ENCODE data around the gene SMYD3. TPM values are rescaled to one million over a fixed set of nuclear protein-coding genes. Genes with fewer than 3 reads are reported as not detected.

The SMYD3 gene
- total and polyA plus RNA-seq, 9 donors: 10.8 to 24.0 (median 13.7) TPM

DNA sequence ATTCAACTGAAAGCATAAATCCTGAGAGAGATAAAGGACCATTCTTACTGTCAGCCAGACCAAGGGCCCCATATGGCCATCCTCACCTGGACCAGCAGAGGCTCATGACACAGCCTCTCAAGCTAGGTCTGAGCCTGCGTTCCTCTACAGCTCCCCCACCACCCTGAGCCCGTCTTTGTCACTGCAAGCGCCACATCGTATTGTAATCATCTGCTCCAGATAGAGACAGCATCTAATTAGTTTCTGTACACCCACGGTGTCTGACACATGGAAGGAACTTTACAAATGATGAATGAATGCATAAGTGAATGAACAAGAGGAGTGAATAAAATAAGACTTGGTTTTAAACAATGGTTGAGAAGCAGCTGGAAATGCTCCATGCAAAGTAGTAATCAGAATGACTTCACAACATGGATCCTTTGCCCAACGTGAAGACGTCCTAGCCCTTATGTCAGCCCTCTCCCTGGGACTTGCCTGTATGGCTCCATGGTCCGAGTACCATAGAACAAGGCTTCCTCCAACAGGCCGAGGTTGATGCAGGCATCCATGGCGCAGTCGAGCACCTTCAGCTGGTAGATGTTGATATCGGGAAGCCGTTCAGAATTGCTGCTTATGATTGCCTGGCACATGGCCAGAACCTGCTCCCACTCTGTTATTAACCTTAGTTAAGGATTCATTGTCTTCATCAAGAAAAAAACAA, 648.9 kb downstream of the SMYD3 start:
- Histone ChIP-seq H3K4me3 (no peak overlapping the region), H3K27me3 (no peaks in the 10 kb centered on the region)
- WGBS, 3 donors: 84 to 92% (median 88%) methylated on average over 13 of the region's 13 CpGs

DNA sequence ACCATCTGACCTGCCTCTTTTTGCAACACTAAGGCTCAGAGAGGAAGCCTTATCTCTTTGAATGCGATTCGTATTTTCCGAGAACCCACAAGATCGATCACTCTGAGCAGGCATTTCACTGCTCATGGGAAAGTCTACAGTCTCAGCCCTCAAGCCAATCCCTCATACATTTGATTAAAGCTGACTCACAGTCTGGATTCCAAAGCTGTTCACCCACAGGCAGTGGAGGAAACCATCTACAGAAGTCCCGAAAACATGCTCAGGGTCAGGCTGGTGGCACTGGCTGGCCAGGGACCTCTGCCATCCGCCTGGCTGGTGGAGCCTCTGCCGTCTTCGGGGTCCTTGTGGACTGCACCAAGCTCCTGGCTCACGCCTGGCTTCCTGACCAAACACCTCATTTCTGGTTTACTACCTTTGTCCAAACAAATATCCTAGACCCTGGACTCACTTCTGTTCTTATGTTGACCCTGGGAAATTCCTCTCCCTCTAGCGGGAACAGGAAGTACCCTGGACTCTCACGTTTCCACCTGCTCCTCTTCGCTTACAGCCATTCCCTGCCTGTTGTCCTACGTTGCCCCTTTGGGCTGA, 650.0 kb downstream of the SMYD3 start:
- Histone ChIP-seq H3K4me1 (ENCODE audit: insufficient read depth) (peaks cover 2% of the 10 kb centered on the region), H3K9me3 (no peaks in the 10 kb centered on the region), H3K27me3 (no peaks in the 10 kb centered on the region), H3K36me3 (no peaks in the 10 kb centered on the region), H3K27ac (no peak overlapping the region), H3K4me3 (no peak overlapping the region)
- WGBS, 3 donors: 76 to 95% (median 91%) methylated on average over 13 of the region's 13 CpGs
- intact Hi-C loops (cut with DNase I): no loop called here
- TF ChIP-seq, protein P1, sequence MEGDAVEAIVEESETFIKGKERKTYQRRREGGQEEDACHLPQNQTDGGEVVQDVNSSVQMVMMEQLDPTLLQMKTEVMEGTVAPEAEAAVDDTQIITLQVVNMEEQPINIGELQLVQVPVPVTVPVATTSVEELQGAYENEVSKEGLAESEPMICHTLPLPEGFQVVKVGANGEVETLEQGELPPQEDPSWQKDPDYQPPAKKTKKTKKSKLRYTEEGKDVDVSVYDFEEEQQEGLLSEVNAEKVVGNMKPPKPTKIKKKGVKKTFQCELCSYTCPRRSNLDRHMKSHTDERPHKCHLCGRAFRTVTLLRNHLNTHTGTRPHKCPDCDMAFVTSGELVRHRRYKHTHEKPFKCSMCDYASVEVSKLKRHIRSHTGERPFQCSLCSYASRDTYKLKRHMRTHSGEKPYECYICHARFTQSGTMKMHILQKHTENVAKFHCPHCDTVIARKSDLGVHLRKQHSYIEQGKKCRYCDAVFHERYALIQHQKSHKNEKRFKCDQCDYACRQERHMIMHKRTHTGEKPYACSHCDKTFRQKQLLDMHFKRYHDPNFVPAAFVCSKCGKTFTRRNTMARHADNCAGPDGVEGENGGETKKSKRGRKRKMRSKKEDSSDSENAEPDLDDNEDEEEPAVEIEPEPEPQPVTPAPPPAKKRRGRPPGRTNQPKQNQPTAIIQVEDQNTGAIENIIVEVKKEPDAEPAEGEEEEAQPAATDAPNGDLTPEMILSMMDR (IDR thresholded peaks at IDR 0.05): no peak
- TF ChIP-seq POLR2A (IDR thresholded peaks at IDR 0.05): no peak
- TF ChIP-seq EP300 (IDR thresholded peaks at IDR 0.05): no peak
- DNase-seq: no peak

More for the DNA sequence above, 648.9 kb downstream of the SMYD3 start:
- Histone ChIP-seq H3K4me1 (ENCODE audit: insufficient read depth) (peaks cover 2% of the 10 kb centered on the region), H3K9me3 (no peaks in the 10 kb centered on the region), H3K27ac (no peak overlapping the region), H3K36me3 (no peaks in the 10 kb centered on the region)
- DNase-seq: no peak
- intact Hi-C loops (cut with DNase I): no loop called here
- TF ChIP-seq EP300 (IDR thresholded peaks at IDR 0.05) (no peak), POLR2A (IDR thresholded peaks at IDR 0.05) (no peak)
- TF ChIP-seq, protein P1 (IDR thresholded peaks at IDR 0.05): no peak

DNA sequence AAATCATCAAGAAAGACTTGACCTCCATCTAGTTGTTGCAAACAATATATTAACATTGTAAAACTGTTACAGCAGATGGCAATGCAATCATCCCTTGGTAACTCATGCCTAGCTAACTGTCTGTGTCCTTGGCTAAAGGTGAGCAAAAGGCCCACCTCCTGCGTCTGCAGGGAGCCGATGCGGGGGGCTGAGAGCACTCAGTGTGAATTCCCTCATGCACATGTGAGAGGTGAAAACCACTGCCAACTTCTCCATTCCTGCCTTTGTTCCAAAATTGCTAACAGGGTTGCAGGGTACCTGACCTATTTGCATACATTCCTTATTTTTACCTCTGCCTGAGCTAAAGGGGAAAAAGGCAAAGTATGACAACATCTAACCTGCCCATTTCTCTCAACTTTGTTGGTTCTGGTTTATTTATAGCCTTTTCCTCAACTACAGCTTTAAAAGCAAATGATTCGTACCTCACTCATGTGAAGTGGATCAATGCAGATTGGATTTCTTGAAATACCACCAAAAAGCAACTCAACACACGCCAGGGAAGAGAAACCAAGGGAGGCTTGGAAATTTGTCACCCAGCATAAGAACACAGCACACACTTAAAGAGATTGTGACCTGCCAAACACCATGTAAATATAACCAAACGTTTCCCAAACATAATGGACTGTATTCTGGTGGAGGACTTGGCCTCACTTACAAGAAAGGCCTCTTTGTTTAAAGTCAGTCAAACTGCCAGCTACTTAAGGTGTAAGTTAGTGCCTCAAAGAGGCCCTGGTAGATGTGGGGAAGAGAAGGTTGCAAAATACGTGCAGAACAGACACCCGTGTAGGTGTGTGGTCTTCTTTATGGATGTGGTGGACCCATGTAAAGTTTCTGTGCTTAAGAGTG, 651.0 kb downstream of the SMYD3 start:
- no peak overlapping the region for H3K4me3 ChIP-seq
- no peaks in the 10 kb centered on the region for H3K36me3 ChIP-seq
- H3K9me3 ChIP-seq: no peaks in the 10 kb centered on the region
- TF ChIP-seq POLR2A (IDR thresholded peaks at IDR 0.05) (no peak), EP300 (IDR thresholded peaks at IDR 0.05) (no peak)
- TF ChIP-seq, protein P1 (IDR thresholded peaks at IDR 0.05): no peak
- DNase-seq: no peak
- no peak overlapping the region for H3K27ac ChIP-seq
- no peaks in the 10 kb centered on the region for H3K27me3 ChIP-seq
- WGBS, 3 donors: 79 to 83% (median 80%) methylated on average over 8 of the region's 8 CpGs
- peaks cover 2% of the 10 kb centered on the region for H3K4me1 ChIP-seq (ENCODE audit: insufficient read depth)
- intact Hi-C loops (cut with DNase I): no loop called here

DNA sequence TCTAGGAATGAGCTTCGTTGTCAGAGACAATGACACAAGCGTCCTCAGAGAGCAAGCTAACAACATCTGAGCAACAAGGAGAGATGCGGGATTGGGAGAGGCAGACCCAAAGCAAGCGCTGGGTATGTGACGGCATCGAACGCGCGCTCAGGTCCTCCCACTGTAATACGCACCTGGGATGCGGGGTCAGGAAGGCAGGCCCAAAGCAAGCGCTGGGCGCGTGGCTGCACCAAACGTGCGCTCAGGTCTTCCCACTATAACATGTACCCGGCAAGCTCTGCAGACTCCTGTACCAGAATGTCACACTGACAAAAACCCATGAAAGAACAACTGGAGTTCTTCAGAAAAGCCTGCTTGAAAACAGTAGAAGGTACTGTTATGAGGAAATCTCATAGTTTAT, 653.8 kb downstream of the SMYD3 start:
- 94 to 98% (median 96%) methylated on average over 17 of the region's 17 CpGs for WGBS, 3 donors
- no peaks in the 10 kb centered on the region for H3K27me3 ChIP-seq
- no peak overlapping the region for H3K4me3 ChIP-seq
- no peak for TF ChIP-seq POLR2A (IDR thresholded peaks at IDR 0.05)
- no peak for TF ChIP-seq EP300 (IDR thresholded peaks at IDR 0.05)
- TF ChIP-seq, protein P1 (IDR thresholded peaks at IDR 0.05): no peak
- no peak for DNase-seq
- H3K27ac ChIP-seq: no peak overlapping the region
- intact Hi-C loops (cut with DNase I): no loop called here
- H3K36me3 ChIP-seq: no peaks in the 10 kb centered on the region
- H3K9me3 ChIP-seq: no peaks in the 10 kb centered on the region
- no peaks in the 10 kb centered on the region for H3K4me1 ChIP-seq (ENCODE audit: insufficient read depth)
